T47D (cell line): ENCODE measurements around the gene TSPAN9.

Experiments used
- DNase-seq, 2 experiments: peaks; one replicate each; pipeline versions ENCODE4 v3.0.0 to v3.0.0-alpha.2; 2011 to 2012; ENCODE audit warnings: low read depth in 1 of 2, low spot score in 1 of 2
- JUND ChIP-seq: IDR thresholded peaks from 2 replicates; pipeline ENCODE4 v1.6.1; 2012; ENCODE audit warnings: low read depth
- in situ Hi-C: cut with HindIII; loops from 2 replicates; pipeline ENCODE4 v1.10.0; 2016; ENCODE audit warnings: low sequenced_read_pairs, low pct_unique_long_range_greater_than_20kb

Gene TSPAN9

GRCh38 chr12:3244219-3244750, 167.1 kb downstream of the TSPAN9 start:
- in situ Hi-C loops = no loop called here
- DNase-seq = no peak
- no peak for TF ChIP-seq JUND

GRCh38 chr12:3246253-3246652, 169.1 kb downstream of the TSPAN9 start:
- no peak for TF ChIP-seq JUND
- in situ Hi-C loops = no loop called here
- no peak for DNase-seq

GRCh38 chr12:3247077-3247476, 169.9 kb downstream of the TSPAN9 start:
- DNase-seq = no peak
- in situ Hi-C loops = no loop called here
- no peak for TF ChIP-seq JUND

GRCh38 chr12:3247629-3248161, 170.5 kb downstream of the TSPAN9 start:
- in situ Hi-C loops = no loop called here
- no peak for TF ChIP-seq JUND
- no peak for DNase-seq

GRCh38 chr12:3249081-3249800, 172.1 kb downstream of the TSPAN9 start:
- DNase-seq = no peak
- in situ Hi-C loops = no loop called here
- no peak for TF ChIP-seq JUND

GRCh38 chr12:3250034-3250433, 172.9 kb downstream of the TSPAN9 start:
- in situ Hi-C loops = no loop called here
- TF ChIP-seq JUND = no peak
- no peak for DNase-seq

- in situ Hi-C loops = no loop called here
- no peak for DNase-seq
- no peak for TF ChIP-seq JUND
Observed at GRCh38 chr12:3250576-3250975, 173.4 kb downstream of the TSPAN9 start.

GRCh38 chr12:3251067-3251466, 173.9 kb downstream of the TSPAN9 start:
- in situ Hi-C loops = no loop called here
- no peak for DNase-seq
- TF ChIP-seq JUND = no peak

GRCh38 chr12:3251691-3252090, 174.5 kb downstream of the TSPAN9 start:
- no peak for TF ChIP-seq JUND
- in situ Hi-C loops = no loop called here
- DNase-seq = no peak

GRCh38 chr12:3252450-3252891, 175.3 kb downstream of the TSPAN9 start:
- TF ChIP-seq JUND = no peak
- no peak for DNase-seq
- in situ Hi-C loops = no loop called here

GRCh38 chr12:3253682-3254275, 176.6 kb downstream of the TSPAN9 start:
- TF ChIP-seq JUND = no peak
- in situ Hi-C loops = no loop called here
- DNase-seq = no peak

- no peak for TF ChIP-seq JUND
- in situ Hi-C loops = no loop called here
- DNase-seq = no peak
Observed at GRCh38 chr12:3255057-3255456, 177.9 kb downstream of the TSPAN9 start.

- no peak for TF ChIP-seq JUND
- DNase-seq = no peak
- in situ Hi-C loops = no loop called here
Observed at GRCh38 chr12:3256103-3256631, 179.0 kb downstream of the TSPAN9 start.
